IMR-90 (cell line): Measurements from ENCODE around the gene ANKRD16. TPM values are rescaled to one million over a fixed set of nuclear protein-coding genes. Genes with fewer than 3 reads are reported as not detected.

Source experiments
- ATAC-seq: fragments of 200-7000 bp; cut with Tn5 transposase; 2 replicates; pipeline ENCODE4 v1.9.1; 2020; ENCODE audit warnings: low read depth, mild to moderate bottlenecking, moderate library complexity
- BruUV-seq: library from RNA; stranded (reverse); fragments of 400-500 nt; replicated peaks from 2 replicates; lab custom pipeline; 2021; lab: Mats Ljungman, UMichigan
- CTCF ChIA-PET: fragments of 300-600 bp; formaldehyde crosslinking; extraction: SDS; loops from one replicate; lab custom pipeline; 2021; ENCODE audit warnings: antibody characterized with exemption; lab: Yijun Ruan, JAX
- POLR2A ChIA-PET: fragments of 300-600 bp; sonication (Branson Sonifier 250); formaldehyde crosslinking; loops from one replicate; lab custom pipeline; 2022; ENCODE audit warnings: antibody characterized with exemption; ENCODE audit not compliant: unreplicated experiment; lab: Charles Lee
- DNase-seq: peaks from one replicate; pipeline ENCODE4 v3.0.0; 2013
- H2AFZ ChIP-seq: replicated peaks from 2 replicates; pipeline ENCODE3; 2013; ENCODE audit warnings: low read length, mild to moderate bottlenecking; ENCODE audit not compliant: poor library complexity
- H2AK5ac ChIP-seq: 2 replicates; pipeline ENCODE4 v1.6.1; 2013; ENCODE audit warnings: low read depth, low read length, inconsistent platforms
- H2AK9ac ChIP-seq: replicated peaks from 2 replicates; pipeline ENCODE3; 2013; ENCODE audit warnings: mild to moderate bottlenecking, low read depth, low read length, moderate library complexity; ENCODE audit not compliant: poor library complexity
- H2BK120ac ChIP-seq: 2 replicates; pipeline ENCODE4 v1.6.1; 2013; ENCODE audit warnings: low read depth, low read length, inconsistent platforms
- H2BK15ac ChIP-seq: 3 replicates; pipeline ENCODE4 v1.6.1; 2013; ENCODE audit warnings: low read depth, low read length, inconsistent platforms
- H2BK20ac ChIP-seq: 2 replicates; pipeline ENCODE4 v1.6.1; 2013; ENCODE audit warnings: low read depth, mild to moderate bottlenecking, inconsistent platforms, low read length, moderate library complexity
- H2BK5ac ChIP-seq: 2 replicates; pipeline ENCODE4 v1.6.1; 2013; ENCODE audit warnings: mild to moderate bottlenecking, low read depth, low read length, inconsistent platforms; ENCODE audit not compliant: poor library complexity, severe bottlenecking
- H3K14ac ChIP-seq: replicated peaks from 2 replicates; pipeline ENCODE4 v1.6.1; 2013; ENCODE audit warnings: low read depth, low read length, inconsistent platforms
- H3K18ac ChIP-seq: 2 replicates; pipeline ENCODE4 v1.6.1; 2013; ENCODE audit warnings: low read depth, low read length, control low read depth
- H3K23ac ChIP-seq: 2 replicates; pipeline ENCODE4 v1.6.1; 2013; ENCODE audit warnings: low read depth, low read length, inconsistent platforms
- H3K27ac ChIP-seq: 2 replicates; pipeline ENCODE4 v1.5.1; 2013; ENCODE audit warnings: mild to moderate bottlenecking, control low read depth, low read length; ENCODE audit not compliant: insufficient read depth
- H3K27me3 ChIP-seq: 2 replicates; pipeline ENCODE4 v1.6.1; 2013; ENCODE audit warnings: low read length; ENCODE audit not compliant: control insufficient read depth, insufficient read depth
- H3K36me3 ChIP-seq: 2 replicates; pipeline ENCODE4 v1.6.1; 2013; ENCODE audit warnings: low read length, mixed read lengths; ENCODE audit not compliant: control insufficient read depth, insufficient read depth
- H3K4ac ChIP-seq: 2 replicates; pipeline ENCODE4 v1.6.1; 2013; ENCODE audit warnings: low read depth, low read length, inconsistent platforms
- H3K4me1 ChIP-seq: 2 replicates; pipeline ENCODE4 v1.6.1; 2013; ENCODE audit warnings: low read length, mixed read lengths; ENCODE audit not compliant: control insufficient read depth, insufficient read depth
- H3K4me2 ChIP-seq: 2 replicates; pipeline ENCODE4 v1.6.1; 2013; ENCODE audit warnings: low read depth, mild to moderate bottlenecking, control low read depth, low read length, moderate library complexity
- H3K4me3 ChIP-seq: 2 replicates; pipeline ENCODE4 v1.5.1; 2013; ENCODE audit warnings: low read depth, mild to moderate bottlenecking, control low read depth, low read length, moderate library complexity; ENCODE audit not compliant: insufficient read depth
- H3K56ac ChIP-seq: 2 replicates; pipeline ENCODE4 v1.6.1; 2013; ENCODE audit warnings: low read length, inconsistent platforms; ENCODE audit not compliant: insufficient read depth; ENCODE audit errors: extremely low read depth
- H3K79me1 ChIP-seq, 2 experiments: 2 replicates each; pipeline ENCODE4 v1.6.1; 2013; ENCODE audit warnings: low read length in 2 of 2, inconsistent platforms in 1 of 2, low read depth in 1 of 2
- H3K9ac ChIP-seq: 2 replicates; pipeline ENCODE4 v1.6.1; 2013; ENCODE audit warnings: low read depth, low read length, control low read depth
- H3K9me1 ChIP-seq: 2 replicates; pipeline ENCODE4 v1.6.1; 2013; ENCODE audit warnings: low read length, inconsistent platforms; ENCODE audit not compliant: insufficient read depth
- H3K9me3 ChIP-seq: 2 replicates; pipeline ENCODE4 v1.6.1; 2013; ENCODE audit warnings: low read length; ENCODE audit not compliant: control insufficient read depth, insufficient read depth
- H4K20me1 ChIP-seq: 2 replicates; pipeline ENCODE4 v1.6.1; 2013; ENCODE audit warnings: low read length, inconsistent platforms; ENCODE audit not compliant: insufficient read depth
- H4K5ac ChIP-seq: 2 replicates; pipeline ENCODE4 v1.6.1; 2013; ENCODE audit warnings: mild to moderate bottlenecking, low read depth, low read length, control low read depth
- H4K8ac ChIP-seq, 2 experiments: 2 replicates each; pipeline ENCODE4 v1.6.1; 2013; ENCODE audit warnings: low read depth in 2 of 2, low read length in 2 of 2, control low read depth in 1 of 2, inconsistent platforms in 1 of 2
- H4K91ac ChIP-seq: 2 replicates; pipeline ENCODE4 v1.6.1; 2013; ENCODE audit warnings: low read depth, low read length, inconsistent platforms; ENCODE audit not compliant: insufficient read depth
- CEBPB ChIP-seq: IDR thresholded peaks from 2 replicates; pipeline ENCODE4 v1.6.1; 2012; ENCODE audit warnings: low read depth, low read length, improper control_type of control experiment
- CHD1 ChIP-seq: IDR thresholded peaks from 2 replicates; pipeline ENCODE4 v1.6.1; 2012; ENCODE audit warnings: low read depth, low read length, improper control_type of control experiment
- WGBS, 2 experiments: methylation state at CpG; one replicate each; pipeline versions ENCODE4 v1.1.5 to v1.1.7; 2013; ENCODE audit warnings: missing lambda C conversion rate in 2 of 2; ENCODE audit not compliant: insufficient read length in 1 of 2; ENCODE audit errors: extremely low coverage in 2 of 2; 5-methylcytosine and 5-hydroxymethylcytosine counted together
- dilution Hi-C: fragments of 300-500 bp; cut with HindIII; formaldehyde crosslinking; loops from one replicate; pipeline ENCODE4 v1.14.3; 2018; ENCODE audit warnings: low sequenced_read_pairs; ENCODE audit not compliant: unreplicated experiment
- in situ Hi-C: fragments of 300-500 bp; cut with MboI; formaldehyde crosslinking; loops from 3 replicates; pipeline ENCODE4 v1.14.3; 2019; ENCODE audit warnings: low sequenced_read_pairs, inconsistent platforms, mixed read lengths
- intact Hi-C: fragments of 100-400 bp; cut with micrococcal nuclease; formaldehyde crosslinking; loops from 2 replicates; pipeline ENCODE4 v1.10.0; 2022
- polyA plus RNA-seq, 3 experiments: library from polyadenylated mRNA; depleted of rRNA; stranded (reverse); fragments of >200 nt; gene quantifications; 2 replicates each; pipeline ENCODE4 v1.2.3, GENCODE V29; 2012; ENCODE audit warnings: low replicate concordance in 1 of 3
- total RNA-seq: library from RNA; depleted of rRNA; stranded (reverse); fragments of >200 nt; gene quantifications from 2 replicates; pipeline ENCODE4 v1.2.3, GENCODE V29; 2012

ANKRD16 gene
- total and polyA plus RNA-seq, 2 of the 4 experiments (the other 2 are of a cell fraction): 5.1 to 5.7 TPM

- Histone ChIP-seq H3K14ac (no peak overlapping the region), H2AK9ac (no peak overlapping the region), H4K8ac (no peak overlapping the region), H2AFZ (no peak overlapping the region), H2BK15ac (no peak overlapping the region), H3K9ac (no peak overlapping the region), H3K56ac (no peak overlapping the region), H3K79me1 (peaks cover 27 to 31% of the 10 kb centered on the region in 2 experiments), H3K9me1 (peaks cover 14% of the 10 kb centered on the region), H4K91ac (no peak overlapping the region), H2BK120ac (no peak overlapping the region), H3K4me1 (peaks cover 12% of the 10 kb centered on the region), H4K5ac (no peak overlapping the region), H3K27ac (peak overlapping the region; percentile 43; the same call in 1 of the 2 replicates), H3K27me3 (no peaks in the 10 kb centered on the region), H3K4me3 (no peak overlapping the region), H2AK5ac (no peak overlapping the region), H3K18ac (no peak overlapping the region), H3K23ac (no peak overlapping the region), H2BK5ac (no peak overlapping the region), H4K20me1 (peaks cover 27% of the 10 kb centered on the region; the same call in 1 of the 2 replicates), H2BK20ac (no peak overlapping the region), H3K4me2 (peak overlapping the region; percentile 10), H3K36me3 (peaks cover 21% of the 10 kb centered on the region), H3K4ac (no peak overlapping the region), H3K9me3 (no peaks in the 10 kb centered on the region)
- ATAC-seq: no peak
- ChIA-PET CTCF (interaction anchor here (1.3 to 1.4 kb wide), 2 partner anchors 257 to 264 kb away, joined by 4 to 5 read pairs; no protein-coding TSS in a partner anchor), POLR2A (no interaction called here)
- no TSS peak for BruUV-seq
- dilution Hi-C loops (no loop called here), in situ Hi-C loops (loop anchor here (10.0 kb wide), 1 partner anchor 202 kb away; the partner anchor contains the start of gene TASOR2), intact Hi-C loops (loop anchor here (5.0 kb wide), 2 partner anchors 75 to 200 kb away; partner anchors contain the start of gene GDI2)
- DNase-seq: peak; percentile 63
- WGBS, 2 experiments: no CpG with 5 or more reads among the region's 1 CpG
- TF ChIP-seq CHD1 (no peak), CEBPB (peak; percentile 62; the same call in 1 of the 2 replicates)
Measured at GRCh38 chr10:5887029-5887428, 2.7 kb downstream of the ANKRD16 start.
